ENCODE measurements around the gene C1orf105.

GRCh38 chr1:172473302-172473701, 52.8 kb downstream of the C1orf105 start:
- no peak for TF ChIP-seq CTCF (IDR thresholded peaks at IDR 0.05)
- TF ChIP-seq EZH2 (IDR thresholded peaks at IDR 0.05), result no peak

All from neural progenitor cell (in vitro differentiated cells).